IMR-90 (cell line): Measurements from ENCODE around the gene PTPRG. TPM values are rescaled to one million over a fixed set of nuclear protein-coding genes. Genes with fewer than 3 reads are reported as not detected.

Source experiments
- ATAC-seq: fragments of 200-7000 bp; cut with Tn5 transposase; 2 replicates; pipeline ENCODE4 v1.9.1; 2020; ENCODE audit warnings: low read depth, mild to moderate bottlenecking, moderate library complexity
- BruUV-seq: library from RNA; stranded (reverse); fragments of 400-500 nt; replicated peaks from 2 replicates; lab custom pipeline; 2021; lab: Mats Ljungman, UMichigan
- CTCF ChIA-PET: fragments of 300-600 bp; formaldehyde crosslinking; extraction: SDS; loops from one replicate; lab custom pipeline; 2021; ENCODE audit warnings: antibody characterized with exemption; lab: Yijun Ruan, JAX
- POLR2A ChIA-PET: fragments of 300-600 bp; sonication (Branson Sonifier 250); formaldehyde crosslinking; loops from one replicate; lab custom pipeline; 2022; ENCODE audit warnings: antibody characterized with exemption; ENCODE audit not compliant: unreplicated experiment; lab: Charles Lee
- DNase-seq: peaks from one replicate; pipeline ENCODE4 v3.0.0; 2013
- H2AFZ ChIP-seq: replicated peaks from 2 replicates; pipeline ENCODE3; 2013; ENCODE audit warnings: low read length, mild to moderate bottlenecking; ENCODE audit not compliant: poor library complexity
- H2AK5ac ChIP-seq: 2 replicates; pipeline ENCODE4 v1.6.1; 2013; ENCODE audit warnings: low read depth, low read length, inconsistent platforms
- H2AK9ac ChIP-seq: replicated peaks from 2 replicates; pipeline ENCODE3; 2013; ENCODE audit warnings: mild to moderate bottlenecking, low read depth, low read length, moderate library complexity; ENCODE audit not compliant: poor library complexity
- H2BK120ac ChIP-seq: 2 replicates; pipeline ENCODE4 v1.6.1; 2013; ENCODE audit warnings: low read depth, low read length, inconsistent platforms
- H2BK15ac ChIP-seq: 3 replicates; pipeline ENCODE4 v1.6.1; 2013; ENCODE audit warnings: low read depth, low read length, inconsistent platforms
- H2BK20ac ChIP-seq: 2 replicates; pipeline ENCODE4 v1.6.1; 2013; ENCODE audit warnings: low read depth, mild to moderate bottlenecking, inconsistent platforms, low read length, moderate library complexity
- H2BK5ac ChIP-seq: 2 replicates; pipeline ENCODE4 v1.6.1; 2013; ENCODE audit warnings: mild to moderate bottlenecking, low read depth, low read length, inconsistent platforms; ENCODE audit not compliant: poor library complexity, severe bottlenecking
- H3K14ac ChIP-seq: replicated peaks from 2 replicates; pipeline ENCODE4 v1.6.1; 2013; ENCODE audit warnings: low read depth, low read length, inconsistent platforms
- H3K18ac ChIP-seq: 2 replicates; pipeline ENCODE4 v1.6.1; 2013; ENCODE audit warnings: low read depth, low read length, control low read depth
- H3K23ac ChIP-seq: 2 replicates; pipeline ENCODE4 v1.6.1; 2013; ENCODE audit warnings: low read depth, low read length, inconsistent platforms
- H3K27ac ChIP-seq: 2 replicates; pipeline ENCODE4 v1.5.1; 2013; ENCODE audit warnings: mild to moderate bottlenecking, control low read depth, low read length; ENCODE audit not compliant: insufficient read depth
- H3K27me3 ChIP-seq: 2 replicates; pipeline ENCODE4 v1.6.1; 2013; ENCODE audit warnings: low read length; ENCODE audit not compliant: control insufficient read depth, insufficient read depth
- H3K36me3 ChIP-seq: 2 replicates; pipeline ENCODE4 v1.6.1; 2013; ENCODE audit warnings: low read length, mixed read lengths; ENCODE audit not compliant: control insufficient read depth, insufficient read depth
- H3K4ac ChIP-seq: 2 replicates; pipeline ENCODE4 v1.6.1; 2013; ENCODE audit warnings: low read depth, low read length, inconsistent platforms
- H3K4me1 ChIP-seq: 2 replicates; pipeline ENCODE4 v1.6.1; 2013; ENCODE audit warnings: low read length, mixed read lengths; ENCODE audit not compliant: control insufficient read depth, insufficient read depth
- H3K4me2 ChIP-seq: 2 replicates; pipeline ENCODE4 v1.6.1; 2013; ENCODE audit warnings: low read depth, mild to moderate bottlenecking, control low read depth, low read length, moderate library complexity
- H3K4me3 ChIP-seq: 2 replicates; pipeline ENCODE4 v1.5.1; 2013; ENCODE audit warnings: low read depth, mild to moderate bottlenecking, control low read depth, low read length, moderate library complexity; ENCODE audit not compliant: insufficient read depth
- H3K56ac ChIP-seq: 2 replicates; pipeline ENCODE4 v1.6.1; 2013; ENCODE audit warnings: low read length, inconsistent platforms; ENCODE audit not compliant: insufficient read depth; ENCODE audit errors: extremely low read depth
- H3K79me1 ChIP-seq, 2 experiments: 2 replicates each; pipeline ENCODE4 v1.6.1; 2013; ENCODE audit warnings: low read length in 2 of 2, inconsistent platforms in 1 of 2, low read depth in 1 of 2
- H3K9ac ChIP-seq: 2 replicates; pipeline ENCODE4 v1.6.1; 2013; ENCODE audit warnings: low read depth, low read length, control low read depth
- H3K9me1 ChIP-seq: 2 replicates; pipeline ENCODE4 v1.6.1; 2013; ENCODE audit warnings: low read length, inconsistent platforms; ENCODE audit not compliant: insufficient read depth
- H3K9me3 ChIP-seq: 2 replicates; pipeline ENCODE4 v1.6.1; 2013; ENCODE audit warnings: low read length; ENCODE audit not compliant: control insufficient read depth, insufficient read depth
- H4K20me1 ChIP-seq: 2 replicates; pipeline ENCODE4 v1.6.1; 2013; ENCODE audit warnings: low read length, inconsistent platforms; ENCODE audit not compliant: insufficient read depth
- H4K5ac ChIP-seq: 2 replicates; pipeline ENCODE4 v1.6.1; 2013; ENCODE audit warnings: mild to moderate bottlenecking, low read depth, low read length, control low read depth
- H4K8ac ChIP-seq, 2 experiments: 2 replicates each; pipeline ENCODE4 v1.6.1; 2013; ENCODE audit warnings: low read depth in 2 of 2, low read length in 2 of 2, control low read depth in 1 of 2, inconsistent platforms in 1 of 2
- H4K91ac ChIP-seq: 2 replicates; pipeline ENCODE4 v1.6.1; 2013; ENCODE audit warnings: low read depth, low read length, inconsistent platforms; ENCODE audit not compliant: insufficient read depth
- BHLHE40 ChIP-seq: fragments of 150-350 bp; IDR thresholded peaks from 2 replicates; pipeline ENCODE4 v1.6.1; 2016; ENCODE audit warnings: mild to moderate bottlenecking, low read depth, low read length
- CEBPB ChIP-seq: IDR thresholded peaks from 2 replicates; pipeline ENCODE4 v1.6.1; 2012; ENCODE audit warnings: low read depth, low read length, improper control_type of control experiment
- CHD1 ChIP-seq: IDR thresholded peaks from 2 replicates; pipeline ENCODE4 v1.6.1; 2012; ENCODE audit warnings: low read depth, low read length, improper control_type of control experiment
- CTCF ChIP-seq: conservative IDR thresholded peaks from 2 replicates; pipeline ENCODE4 v1.5.1; 2012; ENCODE audit warnings: mild to moderate bottlenecking, low read depth, low read length, improper control_type of control experiment
- ELK1 ChIP-seq: fragments of 150-350 bp; IDR thresholded peaks from 2 replicates; pipeline ENCODE4 v1.6.1; 2016; ENCODE audit warnings: low read depth, mild to moderate bottlenecking, low read length, moderate library complexity, borderline replicate concordance
- FOS ChIP-seq: fragments of 150-350 bp; IDR thresholded peaks from 2 replicates; pipeline ENCODE4 v1.6.1; 2016; ENCODE audit warnings: low read depth, low read length
- MAFK ChIP-seq: IDR thresholded peaks from 2 replicates; pipeline ENCODE4 v1.6.1; 2012; ENCODE audit warnings: low read depth, low read length, improper control_type of control experiment
- MAZ ChIP-seq: IDR thresholded peaks from 2 replicates; pipeline ENCODE4 v1.6.1; 2012; ENCODE audit warnings: low read depth, mild to moderate bottlenecking, low read length, improper control_type of control experiment, moderate library complexity, borderline replicate concordance
- MXI1 ChIP-seq: IDR thresholded peaks from 2 replicates; pipeline ENCODE4 v1.6.1; 2012; ENCODE audit warnings: low read depth, mild to moderate bottlenecking, low read length, moderate library complexity, borderline replicate concordance
- NFE2L2 ChIP-seq: fragments of 150-350 bp; IDR thresholded peaks from 2 replicates; pipeline ENCODE4 v1.6.1; 2016; ENCODE audit warnings: low read depth, mild to moderate bottlenecking, low read length
- POLR2A ChIP-seq: IDR thresholded peaks from 2 replicates; pipeline ENCODE4 v1.6.1; 2012; ENCODE audit warnings: mild to moderate bottlenecking, low read depth, low read length
- RAD21 ChIP-seq: IDR thresholded peaks from 2 replicates; pipeline ENCODE4 v1.6.1; 2012; ENCODE audit warnings: low read length, improper control_type of control experiment
- RCOR1 ChIP-seq: IDR thresholded peaks from 2 replicates; pipeline ENCODE4 v1.6.1; 2012; ENCODE audit warnings: mild to moderate bottlenecking, low read length, improper control_type of control experiment; ENCODE audit not compliant: insufficient replicate concordance
- RFX5 ChIP-seq: IDR thresholded peaks from 2 replicates; pipeline ENCODE4 v1.8.0; 2012; ENCODE audit warnings: low read depth, mild to moderate bottlenecking, low read length, moderate library complexity
- SMC3 ChIP-seq: fragments of 150-350 bp; IDR thresholded peaks from 2 replicates; pipeline ENCODE4 v1.6.1; 2016; ENCODE audit warnings: low read depth, mild to moderate bottlenecking, antibody characterized with exemption, low read length, moderate library complexity
- USF2 ChIP-seq: fragments of 150-350 bp; IDR thresholded peaks from 2 replicates; pipeline ENCODE4 v1.6.1; 2017; ENCODE audit warnings: mild to moderate bottlenecking, antibody characterized with exemption, low read length, low read depth
- WGBS, 2 experiments: methylation state at CpG; one replicate each; pipeline versions ENCODE4 v1.1.5 to v1.1.7; 2013; ENCODE audit warnings: missing lambda C conversion rate in 2 of 2; ENCODE audit not compliant: insufficient read length in 1 of 2; ENCODE audit errors: extremely low coverage in 2 of 2; 5-methylcytosine and 5-hydroxymethylcytosine counted together
- dilution Hi-C: fragments of 300-500 bp; cut with HindIII; formaldehyde crosslinking; loops from one replicate; pipeline ENCODE4 v1.14.3; 2018; ENCODE audit warnings: low sequenced_read_pairs; ENCODE audit not compliant: unreplicated experiment
- in situ Hi-C: fragments of 300-500 bp; cut with MboI; formaldehyde crosslinking; loops from 3 replicates; pipeline ENCODE4 v1.14.3; 2019; ENCODE audit warnings: low sequenced_read_pairs, inconsistent platforms, mixed read lengths
- intact Hi-C: fragments of 100-400 bp; cut with micrococcal nuclease; formaldehyde crosslinking; loops from 2 replicates; pipeline ENCODE4 v1.10.0; 2022
- polyA plus RNA-seq, 3 experiments: library from polyadenylated mRNA; depleted of rRNA; stranded (reverse); fragments of >200 nt; gene quantifications; 2 replicates each; pipeline ENCODE4 v1.2.3, GENCODE V29; 2012; ENCODE audit warnings: low replicate concordance in 1 of 3
- total RNA-seq: library from RNA; depleted of rRNA; stranded (reverse); fragments of >200 nt; gene quantifications from 2 replicates; pipeline ENCODE4 v1.2.3, GENCODE V29; 2012

The PTPRG gene
- total and polyA plus RNA-seq, 2 of the 4 experiments (the other 2 are of a cell fraction), result 7.7 to 31.0 TPM

- no peaks in the 10 kb centered on the region for H3K9me3 ChIP-seq
- H3K4me3 ChIP-seq, result no peak overlapping the region
- H3K14ac ChIP-seq, result no peak overlapping the region
- no peak overlapping the region for H2AK5ac ChIP-seq
- H3K27me3 ChIP-seq, result no peaks in the 10 kb centered on the region
- dilution Hi-C loops, result no loop called here
- no peak overlapping the region for H3K4me2 ChIP-seq
- in situ Hi-C loops, result no loop called here
- intact Hi-C loops, result no loop called here
- no peak overlapping the region for H4K5ac ChIP-seq
- peaks cover 29 to 71% of the 10 kb centered on the region in 2 experiments for H3K79me1 ChIP-seq
- ChIA-PET POLR2A (no interaction called here), CTCF (no interaction called here)
- no peak overlapping the region for H2AK9ac ChIP-seq
- H3K23ac ChIP-seq, result no peak overlapping the region
- no peaks in the 10 kb centered on the region; the same call in 1 of the 2 replicates for H3K36me3 ChIP-seq
- DNase-seq (no peak), ATAC-seq (no peak)
- H2BK5ac ChIP-seq, result no peak overlapping the region
- no peak overlapping the region for H2AFZ ChIP-seq
- no peak overlapping the region for H4K91ac ChIP-seq
- no peak overlapping the region for H4K8ac ChIP-seq
- H2BK20ac ChIP-seq, result no peak overlapping the region
- no CpG with 5 or more reads among the region's 2 CpGs for WGBS, 2 experiments
- no peak overlapping the region for H3K4ac ChIP-seq
- no peak for TF ChIP-seq ELK1
- TF ChIP-seq MAFK, result no peak
- no peak for TF ChIP-seq FOS
- no peak for TF ChIP-seq RCOR1
- no peak for TF ChIP-seq BHLHE40
- no peak for TF ChIP-seq MXI1
- no peak for TF ChIP-seq CHD1
- no peak for TF ChIP-seq CEBPB
- TF ChIP-seq RFX5, result no peak
- no peak for TF ChIP-seq POLR2A
- TF ChIP-seq NFE2L2, result no peak
- no peak for TF ChIP-seq USF2
- no peak for TF ChIP-seq SMC3
- TF ChIP-seq MAZ, result no peak
- TF ChIP-seq CTCF, result no peak
- TF ChIP-seq RAD21, result no peak
- no peak overlapping the region for H3K56ac ChIP-seq
- no peak overlapping the region for H3K27ac ChIP-seq
- BruUV-seq, result no TSS peak
- no peak overlapping the region for H2BK120ac ChIP-seq
- H2BK15ac ChIP-seq, result no peak overlapping the region
- no peak overlapping the region for H3K18ac ChIP-seq
- peaks cover 17% of the 10 kb centered on the region for H3K9me1 ChIP-seq
- H4K20me1 ChIP-seq, result peaks cover 25% of the 10 kb centered on the region; the same call in 1 of the 2 replicates
- H3K9ac ChIP-seq, result no peak overlapping the region
- H3K4me1 ChIP-seq, result peaks cover 9% of the 10 kb centered on the region
These were observed 125.8 kb downstream of the PTPRG start for GRCh38 chr3:61687206-61687605.
